HCT116 (cell line): ENCODE data around the gene PLEKHA5. TPM values are rescaled to one million over a fixed set of nuclear protein-coding genes. Genes with fewer than 3 reads are reported as not detected.

ENCODE experiments used
- ATAC-seq: fragments of 200-7000 bp; cut with Tn5 transposase; 2 replicates; pipeline ENCODE4 v1.9.1; 2020; ENCODE audit warnings: mild to moderate bottlenecking, moderate library complexity
- BruUV-seq: library from RNA; stranded (reverse); fragments of 400-500 nt; replicated peaks from 2 replicates; lab custom pipeline; 2021; lab: Mats Ljungman, UMichigan
- CTCF ChIA-PET: fragments of 300-600 bp; sonication (Branson Sonifier 250); formaldehyde crosslinking; loops from one replicate; lab custom pipeline; 2021; ENCODE audit warnings: antibody characterized with exemption; lab: Charles Lee
- POLR2A ChIA-PET: fragments of 300-600, 350-600 bp; sonication (Branson Sonifier 250); formaldehyde crosslinking; loops from one replicate; lab custom pipeline; 2021; ENCODE audit warnings: antibody characterized with exemption; lab: Charles Lee
- RAD21 ChIA-PET, 2 experiments: fragments of 300-600 bp; sonication (Branson Sonifier 250); formaldehyde crosslinking; loops; one replicate each; lab custom pipeline; 2023; ENCODE audit warnings: low total read pairs in 2 of 2; ENCODE audit not compliant: uncharacterized antibody in 2 of 2, unreplicated experiment in 2 of 2, low non-redundant PET in 1 of 2; lab: Charles Lee
- DNase-seq: peaks from one replicate; pipeline ENCODE4 v3.0.0-alpha.2; 2010; ENCODE audit warnings: low read depth, low spot score
- H2AFZ ChIP-seq: fragments of 200-600 bp; shearing (Covaris generic), sonication (generic); 2 replicates; pipeline ENCODE4 v1.6.1; 2017; ENCODE audit warnings: low read depth, mixed run types, mixed read lengths, antibody characterized with exemption, low read length; ENCODE audit not compliant: poor library complexity, severe bottlenecking
- H3K27ac ChIP-seq: 2 replicates; pipeline ENCODE4 v1.5.1; 2012; ENCODE audit warnings: low read depth, low read length
- H3K27me3 ChIP-seq: fragments of 200-600 bp; sonication (generic); 2 replicates; pipeline ENCODE4 v1.6.1; 2016; ENCODE audit warnings: mixed run types, low read length, mixed read lengths; ENCODE audit not compliant: insufficient read depth
- H3K36me3 ChIP-seq, 2 experiments: fragments of 200-500 bp in 1 of 2; fragments of 200-600 bp in 1 of 2; sonication (Bioruptor generic) in 1 of 2; sonication (generic) in 1 of 2; 2 replicates each; pipeline versions ENCODE4 v1.5.1 to v1.6.1; 2014 to 2016; ENCODE audit warnings: low read length in 2 of 2, inconsistent platforms in 1 of 2, mixed read lengths in 1 of 2, mixed run types in 1 of 2; ENCODE audit not compliant: insufficient read depth in 2 of 2, control insufficient read depth in 1 of 2
- H3K4me1 ChIP-seq, 2 experiments: fragments of 200-600 bp in 1 of 2; sonication (generic) in 1 of 2; 2 replicates each; pipeline versions ENCODE4 v1.5.1 to v1.6.1; 2012 to 2017; ENCODE audit warnings: low read length in 2 of 2, inconsistent platforms in 1 of 2, mild to moderate bottlenecking in 1 of 2, mixed read lengths in 1 of 2, mixed run types in 1 of 2, moderate library complexity in 1 of 2; ENCODE audit not compliant: insufficient read depth in 2 of 2, control insufficient read depth in 1 of 2
- H3K4me2 ChIP-seq: fragments of 200-600 bp; sonication (generic); 2 replicates; pipeline ENCODE4 v1.6.1; 2017; ENCODE audit warnings: mixed run types, low read length, mixed read lengths
- H3K4me3 ChIP-seq, 2 experiments: fragments of 200-600 bp in 1 of 2; sonication (generic) in 1 of 2; replicated peaks in 1 of 2; 2 replicates each; pipeline ENCODE4 v1.5.1; 2011 to 2016; ENCODE audit warnings: low read length in 2 of 2, control low read depth in 1 of 2, low read depth in 1 of 2, mild to moderate bottlenecking in 1 of 2, mixed read lengths in 1 of 2, mixed run types in 1 of 2
- H3K79me2 ChIP-seq: fragments of 200-600 bp; sonication (generic); 2 replicates; pipeline ENCODE4 v1.6.1; 2017; ENCODE audit warnings: mild to moderate bottlenecking, mixed run types, low read length, moderate library complexity, mixed read lengths; ENCODE audit not compliant: insufficient read depth
- H3K9ac ChIP-seq: fragments of 200-600 bp; sonication (generic); 2 replicates; pipeline ENCODE4 v1.6.1; 2016; ENCODE audit warnings: low read length, mixed read lengths
- H3K9me2 ChIP-seq: fragments of 200-600 bp; sonication (generic), shearing (Covaris generic); 2 replicates; pipeline ENCODE4 v1.6.1; 2017; ENCODE audit warnings: mixed run types, mild to moderate bottlenecking, moderate library complexity; ENCODE audit not compliant: insufficient read depth
- H3K9me3 ChIP-seq, 2 experiments: fragments of 200-500 bp in 1 of 2; fragments of 200-600 bp in 1 of 2; sonication (Bioruptor generic) in 1 of 2; sonication (generic) in 1 of 2; 2 replicates each; pipeline ENCODE4 v1.6.1; 2014 to 2017; ENCODE audit warnings: low read length in 2 of 2, mixed read lengths in 2 of 2, inconsistent platforms in 1 of 2, low read depth in 1 of 2, mild to moderate bottlenecking in 1 of 2, mixed run types in 1 of 2, moderate library complexity in 1 of 2; ENCODE audit not compliant: control insufficient read depth in 1 of 2, insufficient read depth in 1 of 2
- H4K20me1 ChIP-seq: fragments of 200-600 bp; sonication (generic), shearing (Covaris generic); 2 replicates; pipeline ENCODE4 v1.6.1; 2017; ENCODE audit warnings: mixed run types, mild to moderate bottlenecking, moderate library complexity; ENCODE audit not compliant: insufficient read depth
- ATF3 ChIP-seq: IDR thresholded peaks from 2 replicates; pipeline ENCODE4 v1.6.1; 2012
- CEBPB ChIP-seq: IDR thresholded peaks from 2 replicates; pipeline ENCODE4 v1.6.1; 2012; ENCODE audit warnings: low read depth
- EGR1 ChIP-seq: IDR thresholded peaks from 2 replicates; pipeline ENCODE4 v1.6.1; 2012; ENCODE audit warnings: low read depth
- EZH2 ChIP-seq: fragments of 200-600 bp; sonication (generic); IDR thresholded peaks from 2 replicates; pipeline ENCODE4 v1.6.1; 2017; ENCODE audit warnings: antibody characterized with exemption, mixed run types
- EZH2phosphoT487 ChIP-seq: fragments of 200-600 bp; IDR thresholded peaks from 2 replicates; pipeline ENCODE4 v1.6.1; 2018; ENCODE audit warnings: antibody characterized with exemption, borderline replicate concordance
- JUND ChIP-seq: IDR thresholded peaks from 2 replicates; pipeline ENCODE4 v1.6.1; 2012
- MAX ChIP-seq: IDR thresholded peaks from 2 replicates; pipeline ENCODE4 v1.6.1; 2012
- POLR2A ChIP-seq: IDR thresholded peaks from 2 replicates; pipeline ENCODE4 v1.7.0; 2011; ENCODE audit warnings: borderline replicate concordance; ENCODE audit not compliant: insufficient read depth, insufficient read length; ENCODE audit errors: extremely low read depth
- POLR2AphosphoS5 ChIP-seq: IDR thresholded peaks from 2 replicates; pipeline ENCODE4 v1.6.1; 2011; ENCODE audit warnings: mild to moderate bottlenecking, low read depth, low read length, moderate library complexity
- RAD21 ChIP-seq: IDR thresholded peaks from 2 replicates; pipeline ENCODE4 v1.6.1; 2012; ENCODE audit warnings: low read depth, mild to moderate bottlenecking
- REST ChIP-seq: IDR thresholded peaks from 2 replicates; pipeline ENCODE4 v1.6.1; 2012; ENCODE audit warnings: low read depth
- SIN3A ChIP-seq: IDR thresholded peaks from 2 replicates; pipeline ENCODE4 v1.6.1; 2012; ENCODE audit warnings: low read depth
- SP1 ChIP-seq: IDR thresholded peaks from 2 replicates; pipeline ENCODE4 v1.6.1; 2012; ENCODE audit warnings: low read depth
- TCF7L2 ChIP-seq: IDR thresholded peaks from 2 replicates; pipeline ENCODE4 v1.7.0; 2011; ENCODE audit warnings: borderline replicate concordance, inconsistent platforms; ENCODE audit not compliant: insufficient read depth, insufficient read length; ENCODE audit errors: extremely low read depth
- YY1 ChIP-seq: IDR thresholded peaks from 2 replicates; pipeline ENCODE4 v1.6.1; 2011; ENCODE audit warnings: low read length, low read depth, moderate library complexity, mild to moderate bottlenecking; ENCODE audit not compliant: insufficient replicate concordance; ENCODE audit errors: extremely low read depth
- ZFX ChIP-seq: fragments of 450-650 bp; IDR thresholded peaks from 2 replicates; pipeline ENCODE4 v1.6.1; 2017
- ZNF274 ChIP-seq: fragments of 200-500 bp; sonication (Bioruptor generic); IDR thresholded peaks from 2 replicates; pipeline ENCODE4 v1.6.1; 2014; ENCODE audit warnings: mild to moderate bottlenecking, low read depth, low read length, inconsistent platforms
- intact Hi-C: fragments of 100-400 bp; cut with micrococcal nuclease; formaldehyde crosslinking; loops from 2 replicates; pipeline ENCODE4 v1.10.0; 2022
- total RNA-seq: library from RNA; stranded (reverse); gene quantifications from one replicate; pipeline ENCODE4 v1.2.1, GENCODE V29; 2021; ENCODE audit not compliant: unreplicated experiment

Gene PLEKHA5
- total RNA-seq, 1 experiment from 2014 or later: 18.9 TPM

GRCh38 chr12:19394385-19394784 lies 264.9 kb downstream of the PLEKHA5 start:
- no TSS peak for BruUV-seq
- ATAC-seq: no peak
- ChIA-PET RAD21 (no interaction called here), CTCF (no interaction called here)
- H3K27me3 ChIP-seq: no peaks in the 10 kb centered on the region
- H3K9me2 ChIP-seq: no peaks in the 10 kb centered on the region
- H3K4me3 ChIP-seq: no peak overlapping the region
- H3K27ac ChIP-seq: no peak overlapping the region
- no peaks in the 10 kb centered on the region for H3K9me3 ChIP-seq
- no peak overlapping the region for H2AFZ ChIP-seq
- H3K4me1 ChIP-seq: no peaks in the 10 kb centered on the region
- H3K4me2 ChIP-seq: no peak overlapping the region
- no peak for TF ChIP-seq POLR2AphosphoS5
- no peak for TF ChIP-seq YY1
- no peak for TF ChIP-seq ZFX
- no peak for TF ChIP-seq EZH2phosphoT487
- TF ChIP-seq POLR2A: no peak
- no peak for TF ChIP-seq SIN3A
- TF ChIP-seq TCF7L2: no peak
- no peak for TF ChIP-seq ATF3
- TF ChIP-seq, all 23 proteins: peak for 0
- no peak for DNase-seq
- Histone ChIP-seq H3K9ac (no peak overlapping the region), H3K36me3 (no peaks in the 10 kb centered on the region), H3K79me2 (no peaks in the 10 kb centered on the region), H4K20me1 (no peaks in the 10 kb centered on the region)
- POLR2A ChIA-PET: no interaction called here
- intact Hi-C loops: no loop called here

GRCh38 chr12:19397534-19397933 lies 268.0 kb downstream of the PLEKHA5 start:
- no peak for ATAC-seq
- Histone ChIP-seq H3K9ac (no peak overlapping the region), H3K79me2 (no peaks in the 10 kb centered on the region), H3K9me3 (no peaks in the 10 kb centered on the region), H3K4me2 (no peak overlapping the region), H4K20me1 (no peaks in the 10 kb centered on the region), H3K4me1 (no peaks in the 10 kb centered on the region), H3K4me3 (no peak overlapping the region), H3K27me3 (no peaks in the 10 kb centered on the region), H3K36me3 (no peaks in the 10 kb centered on the region), H3K9me2 (no peaks in the 10 kb centered on the region), H2AFZ (no peak overlapping the region), H3K27ac (no peak overlapping the region)
- BruUV-seq: no TSS peak
- CTCF ChIA-PET: no interaction called here
- RAD21 ChIA-PET: no interaction called here
- POLR2A ChIA-PET: no interaction called here
- no peak for DNase-seq
- TF ChIP-seq SP1 (no peak), ATF3 (no peak), TCF7L2 (no peak), EGR1 (no peak), RAD21 (no peak), MAX (no peak), ZFX (no peak), EZH2 (no peak), REST (no peak), JUND (no peak), POLR2AphosphoS5 (no peak), CEBPB (no peak), ZNF274 (no peak)
- intact Hi-C loops: no loop called here
